Osteocyte (in vitro differentiated cells): ENCODE results near the gene EDAR. TPM values are rescaled to one million over a fixed set of nuclear protein-coding genes. Genes with fewer than 3 reads are reported as not detected.
A peak's percentile ranks its signal among the peaks of the same experiment; 100 is the strongest.

Source experiments
- DNase-seq: peaks from one replicate; pipeline ENCODE4 v3.0.0; 2021; ENCODE audit warnings: mixed read lengths; ENCODE audit not compliant: unreplicated experiment; ENCODE audit errors: extremely low spot score
- H3K27ac Mint-ChIP-seq: one replicate; pipeline ENCODE4 v1.8.0; 2021; ENCODE audit warnings: mild to moderate bottlenecking, mixed read lengths; ENCODE audit not compliant: unreplicated experiment
- H3K27me3 Mint-ChIP-seq: one replicate; pipeline ENCODE4 v1.8.0; 2021; ENCODE audit warnings: mixed read lengths; ENCODE audit not compliant: unreplicated experiment
- H3K36me3 Mint-ChIP-seq: one replicate; pipeline ENCODE4 v1.8.0; 2021; ENCODE audit warnings: mixed read lengths; ENCODE audit not compliant: unreplicated experiment
- H3K4me1 Mint-ChIP-seq: one replicate; pipeline ENCODE4 v1.8.0; 2021; ENCODE audit warnings: mixed read lengths; ENCODE audit not compliant: unreplicated experiment
- H3K4me3 Mint-ChIP-seq: one replicate; pipeline ENCODE4 v1.8.0; 2021; ENCODE audit warnings: mild to moderate bottlenecking, moderate library complexity, mixed read lengths; ENCODE audit not compliant: unreplicated experiment
- H3K9me3 Mint-ChIP-seq: one replicate; pipeline ENCODE4 v1.8.0; 2021; ENCODE audit warnings: mixed read lengths; ENCODE audit not compliant: unreplicated experiment
- total RNA-seq: library from RNA; stranded (reverse); gene quantifications from 2 replicates; pipeline ENCODE4 v1.2.1, GENCODE V29; 2021
- TF ChIP-seq, protein P1 (sequence below): fragments of 200-600 bp; sonication (generic); IDR thresholded peaks from 2 replicates; pipeline ENCODE4 v1.5.0; 2021; ENCODE audit warnings: antibody characterized with exemption, mild to moderate bottlenecking, moderate library complexity

EDAR gene
- total RNA-seq, 1 donor from 2014 or later: not detected

DNA sequence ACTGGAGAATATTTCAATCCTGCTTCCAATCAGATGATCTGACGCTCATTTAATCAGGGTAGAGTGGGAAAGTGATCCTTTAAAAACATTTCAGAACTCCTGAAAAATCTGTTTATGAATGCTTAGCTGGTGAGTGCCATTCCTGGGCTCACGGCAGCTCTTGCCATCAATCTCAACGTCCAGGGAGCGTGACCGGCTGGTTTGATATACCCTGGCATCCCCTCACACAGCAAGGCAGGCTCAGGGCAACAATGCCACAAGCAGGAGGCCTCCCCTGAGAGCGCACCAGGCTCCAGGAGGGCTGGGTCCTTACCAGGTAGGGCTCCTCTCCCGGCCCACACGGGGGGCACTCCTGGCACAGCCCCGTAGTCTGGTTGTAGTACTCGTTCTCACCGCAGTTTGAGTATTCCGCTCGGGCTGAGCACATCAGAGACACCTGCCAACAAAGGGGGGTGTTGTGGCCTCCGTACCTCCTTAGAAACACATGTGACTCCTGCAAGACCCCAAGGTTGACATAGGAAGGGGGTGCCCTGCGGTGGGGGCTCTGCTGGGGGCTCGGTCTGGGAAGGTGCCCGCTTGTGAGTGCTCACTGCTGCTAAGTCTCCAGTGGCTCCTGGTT is 59.1 kb downstream of the EDAR start:
- Mint-ChIP-seq H3K4me3 (no peak overlapping the region), H3K36me3 (no peaks in the 10 kb centered on the region), H3K27ac (no peak overlapping the region), H3K9me3 (no peaks in the 10 kb centered on the region), H3K27me3 (peaks cover 62% of the 10 kb centered on the region), H3K4me1 (peaks cover 4% of the 10 kb centered on the region)
- DNase-seq: no peak
- TF ChIP-seq, protein P1, sequence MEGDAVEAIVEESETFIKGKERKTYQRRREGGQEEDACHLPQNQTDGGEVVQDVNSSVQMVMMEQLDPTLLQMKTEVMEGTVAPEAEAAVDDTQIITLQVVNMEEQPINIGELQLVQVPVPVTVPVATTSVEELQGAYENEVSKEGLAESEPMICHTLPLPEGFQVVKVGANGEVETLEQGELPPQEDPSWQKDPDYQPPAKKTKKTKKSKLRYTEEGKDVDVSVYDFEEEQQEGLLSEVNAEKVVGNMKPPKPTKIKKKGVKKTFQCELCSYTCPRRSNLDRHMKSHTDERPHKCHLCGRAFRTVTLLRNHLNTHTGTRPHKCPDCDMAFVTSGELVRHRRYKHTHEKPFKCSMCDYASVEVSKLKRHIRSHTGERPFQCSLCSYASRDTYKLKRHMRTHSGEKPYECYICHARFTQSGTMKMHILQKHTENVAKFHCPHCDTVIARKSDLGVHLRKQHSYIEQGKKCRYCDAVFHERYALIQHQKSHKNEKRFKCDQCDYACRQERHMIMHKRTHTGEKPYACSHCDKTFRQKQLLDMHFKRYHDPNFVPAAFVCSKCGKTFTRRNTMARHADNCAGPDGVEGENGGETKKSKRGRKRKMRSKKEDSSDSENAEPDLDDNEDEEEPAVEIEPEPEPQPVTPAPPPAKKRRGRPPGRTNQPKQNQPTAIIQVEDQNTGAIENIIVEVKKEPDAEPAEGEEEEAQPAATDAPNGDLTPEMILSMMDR: no peak

DNA sequence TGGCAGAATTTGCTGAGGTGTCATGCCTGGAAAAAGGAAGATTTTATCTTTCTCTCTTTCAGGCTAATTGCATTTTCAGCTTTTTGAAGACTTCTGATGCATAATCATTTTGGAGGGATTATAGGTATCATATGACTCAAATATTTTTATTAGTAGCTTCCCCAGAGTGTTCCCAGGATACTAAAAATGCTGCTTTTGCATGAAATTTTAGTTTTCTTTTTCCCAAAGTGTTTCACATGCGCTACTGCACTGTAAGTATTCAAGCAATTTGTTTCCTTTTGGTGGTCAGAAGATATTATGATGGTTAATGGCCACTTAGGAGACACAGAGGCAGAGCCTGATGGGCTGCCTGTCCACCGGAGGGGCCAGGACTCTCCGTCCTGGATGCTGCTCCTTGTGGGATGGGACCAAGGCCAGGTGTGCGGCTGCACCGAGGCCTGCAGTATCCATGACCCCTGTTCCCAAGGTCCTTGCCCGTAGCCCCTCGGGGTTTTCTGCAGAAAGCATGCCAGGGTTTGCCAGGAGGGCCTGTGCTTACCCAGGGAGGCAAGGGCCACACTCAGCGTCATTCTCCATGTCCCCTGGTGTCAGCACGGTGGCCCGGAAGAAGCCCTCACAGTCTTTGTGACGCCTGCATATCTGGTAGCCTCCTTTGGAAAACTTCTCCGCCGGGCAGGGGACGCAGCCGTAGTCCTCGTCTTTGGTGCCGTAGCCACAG is 60.2 kb downstream of the EDAR start:
- no peaks in the 10 kb centered on the region for H3K9me3 Mint-ChIP-seq
- no peak overlapping the region for H3K27ac Mint-ChIP-seq
- DNase-seq: no peak
- no peak overlapping the region for H3K4me3 Mint-ChIP-seq
- TF ChIP-seq, protein P1: no peak
- H3K27me3 Mint-ChIP-seq: peaks cover 60% of the 10 kb centered on the region
- H3K4me1 Mint-ChIP-seq: peaks cover 4% of the 10 kb centered on the region
- H3K36me3 Mint-ChIP-seq: no peaks in the 10 kb centered on the region

DNA sequence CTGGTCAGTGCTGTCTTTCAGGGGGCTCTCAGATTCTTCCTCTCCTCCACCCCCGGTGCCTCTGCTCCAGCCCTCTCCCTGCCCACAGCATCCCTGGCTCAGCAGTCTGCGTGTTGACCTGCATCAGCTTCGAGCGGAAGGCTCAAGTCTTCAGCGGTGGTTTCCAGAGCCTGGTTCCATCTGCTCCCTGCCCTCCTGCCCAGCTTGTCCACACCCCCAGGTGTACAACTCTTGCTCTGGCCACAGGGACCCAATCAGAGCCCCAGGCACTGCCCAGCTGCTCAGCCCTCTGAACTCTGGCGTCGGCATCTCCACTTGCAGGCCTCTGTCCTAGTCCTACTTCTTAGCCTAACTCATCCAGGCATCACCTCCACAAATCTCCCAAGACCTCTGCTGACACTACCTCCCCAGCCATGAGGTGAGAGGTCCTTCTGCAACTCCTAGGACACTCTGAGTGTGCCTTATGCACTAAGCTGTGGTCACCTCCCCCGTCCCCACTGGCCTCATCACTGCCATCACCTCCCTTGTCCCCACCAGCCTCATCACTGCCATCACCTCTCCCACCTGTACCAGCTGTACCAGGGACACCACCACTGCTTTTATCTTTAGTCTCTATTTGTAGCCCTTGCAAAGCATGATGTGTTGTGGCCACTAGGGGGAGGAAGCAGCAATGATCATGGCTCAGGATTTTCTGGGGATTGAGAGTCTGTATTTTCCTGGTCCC is 60.9 kb downstream of the EDAR start:
- TF ChIP-seq, protein P1: peak; percentile 81
- no peaks in the 10 kb centered on the region for H3K36me3 Mint-ChIP-seq

DNA sequence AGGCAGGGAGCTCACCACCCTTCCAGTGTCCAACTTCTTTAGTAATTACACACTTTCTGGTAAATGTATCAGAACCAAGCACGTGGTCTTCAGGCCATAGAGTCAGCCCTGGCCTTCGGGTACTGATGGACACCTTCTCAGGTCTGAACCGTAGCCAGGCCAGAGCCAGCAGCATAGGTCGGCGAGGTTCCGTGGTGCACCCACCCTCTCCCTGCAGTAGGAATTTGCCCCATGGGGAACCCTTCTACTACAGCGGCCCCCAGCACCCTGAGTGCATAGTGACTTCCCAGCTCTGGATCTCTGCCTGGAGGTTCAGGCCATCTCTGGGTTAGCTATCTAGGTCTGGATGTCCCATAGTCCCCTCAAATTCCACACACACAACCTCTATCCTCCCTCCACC is 61.6 kb downstream of the EDAR start:
- H3K27ac Mint-ChIP-seq: no peak overlapping the region

More for the DNA sequence above, 60.9 kb downstream of the EDAR start:
- no peak for DNase-seq
- H3K27ac Mint-ChIP-seq: no peak overlapping the region
- peaks cover 55% of the 10 kb centered on the region for H3K27me3 Mint-ChIP-seq
- no peak overlapping the region for H3K4me3 Mint-ChIP-seq
- peaks cover 4% of the 10 kb centered on the region for H3K4me1 Mint-ChIP-seq
- no peaks in the 10 kb centered on the region for H3K9me3 Mint-ChIP-seq

More for the DNA sequence above, 61.6 kb downstream of the EDAR start:
- Mint-ChIP-seq H3K36me3 (no peaks in the 10 kb centered on the region), H3K27me3 (peaks cover 56% of the 10 kb centered on the region), H3K9me3 (no peaks in the 10 kb centered on the region), H3K4me3 (no peak overlapping the region), H3K4me1 (peaks cover 4% of the 10 kb centered on the region)
- TF ChIP-seq, protein P1: no peak
- no peak for DNase-seq
